GM19452 (cell line): ENCODE measurements around the gene BORCS5.
"Not testable (repeated sequence)": the region's sequence is repeated elsewhere in the genome, so short reads cannot be mapped to it uniquely, and the experiment has no call there.

Experiments used
- ATAC-seq: cut with Tn5 transposase; IDR thresholded peaks from one replicate; pipeline ENCODE4 v1.9.1; 2021; ENCODE audit not compliant: unreplicated experiment

Gene BORCS5

DNA sequence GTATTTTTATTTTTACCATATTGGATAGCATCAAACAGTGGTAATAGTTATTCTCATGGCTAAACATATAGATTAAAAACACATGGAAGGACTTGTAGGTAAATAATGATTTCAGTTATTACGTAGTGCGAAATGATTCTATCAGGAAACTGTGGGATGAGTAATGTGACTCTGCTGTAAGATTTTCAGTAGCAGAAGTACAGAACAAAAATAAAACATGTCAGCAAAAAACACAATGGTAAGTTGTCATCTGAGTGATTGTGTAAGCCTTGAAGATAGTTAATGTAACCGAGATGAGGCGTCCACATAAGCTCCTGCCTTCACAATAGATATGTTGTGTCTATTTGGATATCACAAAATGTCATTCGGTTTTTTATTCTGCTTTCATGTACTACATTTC is 99.8 kb downstream of the BORCS5 start:
- no peak for ATAC-seq

DNA sequence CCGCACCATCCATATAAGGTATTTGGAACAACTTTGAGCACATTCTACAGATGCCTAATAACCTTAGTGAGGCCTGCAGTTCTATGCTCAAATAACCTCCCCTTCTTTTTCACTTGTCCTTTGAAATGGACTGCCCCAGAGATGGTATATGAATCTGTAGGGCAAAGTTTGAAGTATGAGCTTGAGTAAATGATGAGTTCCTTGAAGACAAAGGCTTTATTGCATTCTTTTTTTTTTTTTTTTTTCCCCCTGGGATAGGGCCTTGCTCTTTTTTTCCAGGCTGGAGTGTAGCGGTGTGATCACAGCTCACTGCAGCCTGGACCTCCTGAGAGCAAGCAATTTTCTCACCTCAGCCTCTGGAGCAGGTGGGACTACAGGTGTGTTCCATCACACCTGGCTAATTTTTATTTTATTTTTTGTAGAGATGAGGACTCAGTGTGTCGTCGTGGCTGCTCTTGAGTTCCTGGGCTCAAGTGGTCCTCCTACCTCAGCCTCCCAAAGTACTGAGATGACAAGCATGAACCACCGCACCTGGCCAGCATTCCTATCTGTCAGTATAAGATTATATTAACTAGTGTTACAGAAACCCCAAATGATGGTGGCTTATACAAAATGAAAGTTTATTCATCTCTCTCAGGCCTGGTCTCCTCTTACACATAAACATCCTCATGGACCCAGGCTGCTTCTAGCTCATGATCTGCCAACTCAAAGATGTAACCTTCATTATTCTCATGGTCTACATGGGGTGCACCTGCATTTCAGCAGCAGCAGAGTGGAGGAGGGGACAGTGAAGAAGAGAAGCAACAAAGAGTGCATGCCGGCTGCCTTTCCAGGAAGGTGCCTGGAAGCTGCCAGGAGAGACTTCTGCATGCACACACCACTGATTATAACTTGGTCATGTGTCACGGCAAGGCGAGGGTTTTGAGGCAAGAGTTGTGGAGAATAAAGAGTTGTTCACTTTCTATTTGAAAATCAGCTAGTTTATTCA is 104.4 kb downstream of the BORCS5 start:
- no peak for ATAC-seq

DNA sequence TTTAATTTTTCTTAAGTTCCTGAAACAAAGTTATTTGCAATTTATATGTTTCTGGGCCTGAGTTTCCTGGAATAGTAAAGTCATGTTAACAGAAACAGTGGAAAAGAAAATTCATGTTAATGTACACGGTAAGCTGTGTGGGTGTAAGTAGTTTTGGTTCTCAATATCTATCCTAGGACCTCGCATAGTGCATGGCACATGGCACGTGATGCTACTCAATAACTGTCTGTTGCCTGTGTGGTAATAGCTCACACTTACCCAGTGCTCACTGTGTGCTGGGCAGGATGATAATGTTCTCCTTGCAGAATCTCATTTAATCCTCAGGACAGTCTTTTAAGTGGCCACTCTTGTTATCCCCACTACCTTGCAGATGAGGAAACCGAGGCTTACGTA is 105.0 kb downstream of the BORCS5 start:
- ATAC-seq: no peak

- no peak for ATAC-seq
These were observed 108.6 kb downstream of the BORCS5 start for GRCh38 chr12:12465522-12465921.

GRCh38 chr12:12466157-12466556 is 109.3 kb downstream of the BORCS5 start:
- ATAC-seq: no peak

DNA sequence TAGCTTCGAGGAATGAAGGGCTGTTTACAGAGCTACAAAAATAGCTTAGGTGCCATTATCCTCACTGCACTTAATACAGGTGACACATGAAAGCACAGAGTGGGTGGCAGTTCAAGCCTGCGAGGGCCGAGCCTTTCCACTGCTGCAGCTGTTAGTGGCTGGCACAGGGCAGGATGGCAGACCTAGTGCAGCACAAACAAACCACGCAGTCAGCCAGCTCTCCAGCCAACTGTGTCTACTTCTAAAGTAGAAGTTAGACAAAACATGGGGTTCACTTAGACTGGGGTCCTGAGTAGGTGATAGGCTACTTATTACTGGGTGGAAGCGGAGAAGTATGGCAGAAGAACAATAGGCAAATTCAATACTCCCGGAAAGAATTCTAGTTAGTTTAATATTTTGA is 110.4 kb downstream of the BORCS5 start:
- ATAC-seq: no peak

DNA sequence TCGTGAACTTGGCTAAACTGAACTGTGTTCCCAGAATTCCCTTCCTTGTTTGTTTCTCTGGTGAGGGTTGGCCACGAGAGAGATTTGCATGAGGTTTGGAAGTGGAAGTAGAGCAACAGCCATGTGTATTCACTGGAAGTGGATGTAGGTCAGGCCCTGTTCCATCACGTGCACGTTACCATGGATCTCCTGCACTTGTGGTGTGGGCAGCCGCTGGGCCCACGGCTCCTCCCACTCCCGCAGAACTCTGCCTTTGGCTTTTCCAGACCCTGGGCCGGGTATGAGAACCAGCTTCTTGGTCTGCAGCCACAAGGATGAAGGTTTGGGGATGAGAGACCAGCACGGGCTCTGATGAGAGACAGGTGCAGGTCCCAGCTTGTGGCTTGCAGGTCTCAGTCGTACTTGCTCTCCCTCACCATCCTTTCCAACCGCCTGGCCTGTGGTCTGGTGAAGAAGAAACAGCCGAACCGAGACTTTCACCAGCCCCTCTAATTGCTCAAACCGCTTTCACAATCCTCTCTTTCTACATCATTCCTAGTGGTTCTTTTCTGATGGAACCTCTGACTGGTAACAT is 110.9 kb downstream of the BORCS5 start:
- ATAC-seq: no peak

- no peak for ATAC-seq
These were observed 111.7 kb downstream of the BORCS5 start for GRCh38 chr12:12468575-12468974.

DNA sequence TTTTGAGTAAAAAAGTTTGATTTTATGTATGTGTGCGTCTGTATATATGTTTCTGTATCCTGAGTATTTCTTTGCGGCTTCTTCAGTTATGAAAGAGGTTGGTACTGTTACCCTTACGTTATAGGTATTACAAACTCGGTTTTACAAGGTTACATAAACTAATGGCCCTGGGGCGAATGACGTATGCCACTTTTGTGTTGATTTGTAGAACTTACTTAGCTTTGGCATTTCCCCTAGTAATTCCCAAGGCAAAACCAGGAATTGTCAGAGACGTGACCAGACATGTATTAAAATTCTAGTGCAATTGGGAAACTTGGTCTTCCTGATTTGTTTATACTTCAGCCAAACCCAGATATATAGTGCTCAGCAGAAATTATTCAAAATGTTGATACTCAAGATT is 112.5 kb downstream of the BORCS5 start:
- ATAC-seq: no peak

GRCh38 chr12:12470751-12471306 is 114.0 kb downstream of the BORCS5 start:
- no peak for ATAC-seq

DNA sequence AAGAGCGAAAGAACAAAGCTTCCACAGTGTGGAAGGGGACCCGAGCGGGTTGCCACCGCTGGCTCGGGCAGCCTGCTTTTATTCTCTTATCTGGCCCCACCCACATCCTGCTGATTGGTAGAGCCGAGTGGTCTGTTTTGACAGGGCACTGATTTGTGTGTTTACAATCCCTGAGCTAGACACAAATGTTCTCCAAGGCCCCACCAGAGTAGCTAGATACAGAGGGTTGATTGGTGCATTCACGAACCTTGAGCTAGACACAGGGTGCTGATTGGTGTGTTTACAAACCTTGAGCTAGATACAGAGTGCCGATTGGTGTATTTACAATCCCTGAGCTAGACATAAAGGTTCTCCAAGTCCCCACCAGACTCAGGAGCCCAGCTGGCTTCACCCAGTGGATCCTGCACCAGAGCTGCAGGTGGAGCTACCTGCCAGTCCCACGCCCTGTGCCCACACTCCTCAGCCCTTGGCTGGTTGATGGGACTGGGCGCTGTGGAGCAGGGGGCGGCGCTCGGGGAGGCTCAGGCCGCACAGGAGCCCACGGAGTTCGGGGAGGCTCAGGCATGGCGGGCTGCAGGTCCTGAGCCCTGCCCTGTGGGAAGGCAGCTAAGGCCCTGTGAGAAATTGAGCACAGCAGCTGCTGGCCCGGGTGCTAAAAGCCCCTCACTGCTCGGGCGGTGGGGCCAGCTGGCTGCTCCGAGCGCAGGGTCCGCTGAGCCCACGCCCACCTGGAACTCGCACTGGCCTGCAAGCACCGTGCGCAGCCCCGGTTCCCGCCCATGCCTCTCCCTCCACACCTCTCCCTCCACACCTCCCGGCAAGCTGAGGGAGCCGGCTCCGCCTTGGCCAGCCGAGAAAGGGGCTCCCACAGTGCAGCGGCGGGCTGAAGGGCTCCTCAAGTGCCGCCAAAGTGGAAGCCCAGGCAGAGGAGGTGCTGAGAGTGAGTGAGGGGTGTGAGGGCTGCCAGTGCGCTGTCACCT is 115.4 kb downstream of the BORCS5 start:
- not testable (repeated sequence) for ATAC-seq

GRCh38 chr12:12473223-12473622 is 116.3 kb downstream of the BORCS5 start:
- no peak for ATAC-seq

- ATAC-seq: peak; percentile 41
These were observed 117.6 kb downstream of the BORCS5 start for GRCh38 chr12:12474471-12474928.

DNA sequence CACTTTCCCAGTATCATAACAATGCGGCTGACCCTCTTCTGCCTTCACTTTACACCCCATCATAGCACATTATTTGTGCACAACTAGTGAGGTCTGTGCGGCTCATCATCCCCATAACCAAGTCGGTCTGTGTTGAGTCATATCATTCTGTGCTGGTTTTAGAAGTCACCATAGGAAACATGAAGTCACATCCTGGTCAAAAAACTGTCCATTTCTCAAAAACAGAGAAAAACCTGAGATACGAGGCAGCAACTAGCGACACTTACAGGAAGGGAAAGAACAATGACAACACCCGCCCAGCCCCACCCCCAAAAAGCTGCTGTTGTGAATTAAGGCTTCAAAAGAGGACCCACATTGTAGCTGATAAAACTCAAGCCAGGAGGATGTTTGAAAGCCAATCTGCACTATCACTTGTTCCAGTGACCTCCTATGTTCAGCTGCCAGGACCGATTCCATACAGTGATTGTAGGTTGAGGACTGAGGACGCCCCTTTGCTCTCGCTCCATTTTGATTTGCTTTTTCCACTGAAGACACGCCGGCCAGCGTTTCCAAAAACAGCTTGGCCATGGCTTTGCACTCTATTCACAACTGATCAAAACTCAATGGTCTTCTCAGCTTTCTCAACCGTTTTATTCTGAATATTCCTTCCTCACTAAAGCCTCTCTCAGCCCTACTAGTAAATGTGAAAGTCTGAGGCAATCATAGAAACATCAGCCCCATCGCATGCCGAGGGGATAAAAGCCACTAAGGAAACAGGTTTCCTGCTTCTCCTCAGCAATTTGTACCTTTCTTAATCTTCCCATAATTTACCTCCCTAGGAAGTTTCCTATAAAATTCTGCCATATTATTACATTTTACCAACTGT is 118.3 kb downstream of the BORCS5 start:
- ATAC-seq: peak; percentile 92

GRCh38 chr12:12476857-12477531 is 120.1 kb downstream of the BORCS5 start:
- ATAC-seq: no peak

GRCh38 chr12:12477532-12477890 is 120.6 kb downstream of the BORCS5 start:
- ATAC-seq: no peak

GRCh38 chr12:12480074-12480473 is 123.2 kb downstream of the BORCS5 start:
- ATAC-seq: no peak

DNA sequence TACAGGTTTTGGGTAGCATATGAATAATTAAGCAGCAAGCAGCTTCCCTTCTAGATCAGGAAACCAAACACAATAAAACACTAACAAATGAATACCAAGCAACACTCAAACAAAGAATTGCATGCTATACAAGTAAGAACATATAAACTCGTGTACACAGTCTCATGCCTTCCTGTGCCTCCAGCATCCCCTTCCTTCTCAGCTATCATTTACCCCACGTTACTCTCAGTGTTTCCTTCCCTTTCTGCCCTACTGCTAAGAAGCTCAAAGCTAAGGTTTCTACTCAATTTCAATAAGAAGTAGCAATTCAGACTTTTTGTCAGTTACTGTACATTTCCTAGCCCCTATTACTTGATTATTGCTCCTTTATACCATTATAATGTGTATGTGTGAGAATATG is 124.8 kb downstream of the BORCS5 start:
- ATAC-seq: no peak

DNA sequence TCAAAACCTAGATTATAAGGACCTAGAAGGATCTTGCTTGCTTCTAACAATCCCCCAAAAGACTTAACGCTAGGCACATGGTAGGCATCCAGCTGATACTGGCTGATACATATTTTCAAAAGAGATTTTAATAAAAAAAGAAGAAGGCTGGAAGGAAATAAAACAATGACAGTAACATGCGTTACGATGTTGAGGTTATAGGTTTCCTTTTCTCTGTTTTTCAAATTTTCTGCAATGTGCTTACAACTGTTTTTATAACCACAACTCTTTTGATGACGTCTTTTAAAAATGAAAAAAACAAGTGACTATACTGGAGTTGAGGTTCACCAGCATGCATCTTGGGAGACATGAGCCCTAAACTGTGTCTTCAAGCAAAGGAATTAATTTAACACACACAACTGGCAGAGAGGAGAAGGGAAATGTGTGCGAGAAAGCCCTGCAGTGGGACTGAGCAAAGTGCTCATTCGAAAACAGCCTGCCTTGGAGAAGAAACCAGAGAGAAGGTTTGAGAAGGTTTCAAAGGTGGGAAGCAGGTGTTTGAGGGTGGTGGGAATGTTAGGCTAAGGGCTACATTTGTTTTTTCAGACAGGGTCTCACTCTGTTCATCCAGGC is 125.4 kb downstream of the BORCS5 start:
- ATAC-seq: no peak
